DOHH2 (cell line): ENCODE data around the gene ITGA3.

ENCODE experiments used
- CTCF ChIP-seq: fragments of 200-600 bp; sonication (generic); IDR thresholded peaks from one replicate; pipeline ENCODE4 v1.5.1; 2014; ENCODE audit warnings: antibody characterized with exemption, mild to moderate bottlenecking, low read depth, low read length; ENCODE audit not compliant: poor library complexity, severe bottlenecking
- EZH2phosphoT487 ChIP-seq: fragments of 200-600 bp; sonication (generic); IDR thresholded peaks from 2 replicates; pipeline ENCODE4 v1.6.1; 2017; ENCODE audit warnings: borderline replicate concordance, mild to moderate bottlenecking, antibody characterized with exemption, low read length, moderate library complexity, mixed read lengths

DNA sequence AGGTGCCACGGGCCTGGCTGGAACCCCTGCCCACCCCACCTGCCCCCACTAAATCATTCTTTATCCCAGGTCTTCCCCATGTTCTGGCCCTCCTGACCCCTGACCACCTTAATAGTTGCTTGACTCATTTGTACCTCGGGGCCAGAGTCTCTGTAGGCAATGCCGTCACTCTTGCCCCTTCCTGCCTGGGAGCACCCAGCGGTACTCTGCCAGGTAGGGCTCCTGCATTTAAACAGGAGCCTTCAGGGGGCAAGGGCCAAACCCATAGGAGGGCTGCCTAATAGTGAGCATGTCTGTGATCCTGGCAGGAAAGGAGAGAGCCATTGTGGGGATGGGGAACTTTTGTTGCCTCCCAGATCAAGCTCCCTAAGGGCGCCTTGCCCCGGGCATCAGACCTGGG, 8.8 kb upstream of the ITGA3 start:
- TF ChIP-seq EZH2phosphoT487: no peak
- TF ChIP-seq CTCF: no peak
